Cardiac septum (tissue), 1 donor: ENCODE results near the gene ZMYND15. TPM values are rescaled to one million over a fixed set of nuclear protein-coding genes. Genes with fewer than 3 reads are reported as not detected.

ENCODE experiments used
- total RNA-seq: library from RNA; stranded (reverse); fragmentation: NEBNext Ultra II Directional; extraction: Animal tissue kit (Norgen Biotek cat#: 25700); gene quantifications from one replicate; pipeline ENCODE4 v1.2.1, GENCODE V29; 2021
- donor health status: DM: no; HTN: no; CAD: no.

ZMYND15 gene
- total RNA-seq, 1 donor from 2014 or later: 0.40 TPM

Other genes starting within 250 kb of the ZMYND15 start
- 10.3 TPM for gene SPNS2, start 241.0 kb upstream of the ZMYND15 start, total RNA-seq
- 26.1 TPM for gene MYBBP1A, start 184.4 kb upstream of the ZMYND15 start, total RNA-seq
- gene GGT6, start 179.3 kb upstream of the ZMYND15 start, total RNA-seq: not detected
- gene SMTNL2, start 155.3 kb upstream of the ZMYND15 start, total RNA-seq: 8.1 TPM
- 0.35 TPM for gene ALOX15, start 98.2 kb upstream of the ZMYND15 start, total RNA-seq
- gene PELP1, start 35.7 kb upstream of the ZMYND15 start, total RNA-seq: 36.4 TPM
- gene ARRB2, start 29.2 kb upstream of the ZMYND15 start, total RNA-seq: 20.8 TPM
- 19.9 TPM for gene MED11, start 8.4 kb upstream of the ZMYND15 start, total RNA-seq
- 3.6 TPM for gene CXCL16, start 95 bp downstream of the ZMYND15 start, total RNA-seq
- not detected for gene TM4SF5, start 32.1 kb downstream of the ZMYND15 start, total RNA-seq
- gene VMO1, start 46.5 kb downstream of the ZMYND15 start, total RNA-seq: 0.97 TPM
- gene GLTPD2, start 49.1 kb downstream of the ZMYND15 start, total RNA-seq: not detected
- 147 TPM for gene PSMB6, start 56.3 kb downstream of the ZMYND15 start, total RNA-seq
- gene PLD2, start 67.3 kb downstream of the ZMYND15 start, total RNA-seq: 9.5 TPM
- 44.0 TPM for gene MINK1, start 93.5 kb downstream of the ZMYND15 start, total RNA-seq
- 0.46 TPM for gene C17orf107, start 159.7 kb downstream of the ZMYND15 start, total RNA-seq
- 5.5 TPM for gene CHRNE, start 163.3 kb downstream of the ZMYND15 start, total RNA-seq
- not detected for gene GP1BA, start 192.4 kb downstream of the ZMYND15 start, total RNA-seq
- 176 TPM for gene SLC25A11, start 200.2 kb downstream of the ZMYND15 start, total RNA-seq
- gene RNF167, start 200.4 kb downstream of the ZMYND15 start, total RNA-seq: 84.7 TPM
- gene PFN1, start 208.7 kb downstream of the ZMYND15 start, total RNA-seq: 204 TPM
- 382 TPM for gene ENO3, start 211.3 kb downstream of the ZMYND15 start, total RNA-seq
- 104 TPM for gene SPAG7, start 228.0 kb downstream of the ZMYND15 start, total RNA-seq
- 38.9 TPM for gene CAMTA2, start 247.8 kb downstream of the ZMYND15 start, total RNA-seq